GM23338 (cell line): ENCODE measurements around the gene MCAM. TPM values are rescaled to one million over a fixed set of nuclear protein-coding genes. Genes with fewer than 3 reads are reported as not detected.

Experiments used
- ATAC-seq: fragments of 200-7000 bp; cut with Tn5 transposase; 3 replicates; pipeline ENCODE4 v1.9.1; 2020
- DNase-seq: peaks from one replicate; pipeline ENCODE4 v3.0.0-alpha.2; 2015; ENCODE audit warnings: low spot score
- H2AFZ ChIP-seq: fragments of 200-600 bp; sonication (generic); 2 replicates; pipeline ENCODE4 v1.8.0; 2016; ENCODE audit warnings: antibody characterized with exemption, mild to moderate bottlenecking, moderate library complexity
- H3F3A ChIP-seq: fragments of 200-600 bp; sonication (generic); replicated peaks from 2 replicates; pipeline ENCODE4 v1.8.0; 2017; ENCODE audit warnings: antibody characterized with exemption, mixed run types, low read depth
- H3K27ac ChIP-seq: fragments of 200-600 bp; sonication (generic); 2 replicates; pipeline ENCODE4 v1.6.1; 2016; ENCODE audit warnings: low read depth
- H3K27me3 ChIP-seq: fragments of 200-600 bp; sonication (generic); 2 replicates; pipeline ENCODE4 v1.8.0; 2016; ENCODE audit warnings: mild to moderate bottlenecking, mixed run types, moderate library complexity; ENCODE audit not compliant: insufficient read depth
- H3K36me3 ChIP-seq: fragments of 200-600 bp; sonication (generic); 2 replicates; pipeline ENCODE4 v1.8.0; 2016; ENCODE audit warnings: mild to moderate bottlenecking; ENCODE audit not compliant: insufficient read depth
- H3K4me1 ChIP-seq: fragments of 200-600 bp; sonication (generic); 2 replicates; pipeline ENCODE4 v1.8.0; 2016; ENCODE audit warnings: mild to moderate bottlenecking, moderate library complexity; ENCODE audit not compliant: insufficient read depth
- H3K4me2 ChIP-seq: fragments of 200-600 bp; sonication (generic); 2 replicates; pipeline ENCODE4 v1.7.1; 2017; ENCODE audit warnings: mixed run types
- H3K4me3 ChIP-seq: fragments of 200-600 bp; sonication (generic); 2 replicates; pipeline ENCODE4 v1.6.1; 2016; ENCODE audit warnings: mixed run types
- H3K79me2 ChIP-seq: fragments of 200-600 bp; sonication (generic); replicated peaks from 2 replicates; pipeline ENCODE4 v1.8.0; 2017; ENCODE audit warnings: mild to moderate bottlenecking; ENCODE audit not compliant: insufficient read depth
- H3K9me2 ChIP-seq: fragments of 200-600 bp; sonication (generic); 2 replicates; pipeline ENCODE4 v1.8.0; 2017; ENCODE audit not compliant: insufficient read depth
- H4K20me1 ChIP-seq: fragments of 200-600 bp; sonication (generic); replicated peaks from 2 replicates; pipeline ENCODE4 v1.8.0; 2017; ENCODE audit warnings: mild to moderate bottlenecking; ENCODE audit not compliant: insufficient read depth
- H3K27ac Mint-ChIP-seq: 2 replicates; pipeline ENCODE4 v1.8.0; 2020; ENCODE audit warnings: inconsistent platforms, mild to moderate bottlenecking, moderate library complexity, mixed read lengths
- H3K27me3 Mint-ChIP-seq: 3 replicates; pipeline ENCODE4 v1.8.0; 2022; ENCODE audit warnings: low read depth, mild to moderate bottlenecking, moderate library complexity, mixed read lengths, inconsistent platforms; ENCODE audit not compliant: insufficient read depth, poor library complexity
- H3K36me3 Mint-ChIP-seq: 3 replicates; pipeline ENCODE4 v1.8.0; 2021; ENCODE audit warnings: low read depth, mild to moderate bottlenecking, inconsistent platforms, moderate library complexity, mixed read lengths
- H3K4me1 Mint-ChIP-seq: 3 replicates; pipeline ENCODE4 v1.8.0; 2020; ENCODE audit warnings: mild to moderate bottlenecking, inconsistent platforms, mixed read lengths
- H3K4me3 Mint-ChIP-seq: 3 replicates; pipeline ENCODE4 v1.8.0; 2021; ENCODE audit warnings: moderate library complexity, mild to moderate bottlenecking, inconsistent platforms, mixed read lengths
- H3K9me3 Mint-ChIP-seq: 3 replicates; pipeline ENCODE4 v1.8.0; 2020; ENCODE audit warnings: moderate library complexity, mild to moderate bottlenecking, inconsistent platforms, mixed read lengths
- CREB1 ChIP-seq: fragments of 250-450 bp; sonication (Bioruptor Pico); IDR thresholded peaks from 2 replicates; pipeline ENCODE4 v1.5.0; 2020; ENCODE audit warnings: low read depth, mild to moderate bottlenecking, moderate library complexity
- EZH2 ChIP-seq: fragments of 200-600 bp; sonication (generic); IDR thresholded peaks from one replicate; pipeline ENCODE4 v1.8.0; 2017; ENCODE audit warnings: antibody characterized with exemption, mild to moderate bottlenecking, low read depth; ENCODE audit not compliant: unreplicated experiment
- EZH2phosphoT487 ChIP-seq: fragments of 200-600 bp; sonication (generic); IDR thresholded peaks from one replicate; pipeline ENCODE4 v1.8.1; 2018; ENCODE audit warnings: antibody characterized with exemption; ENCODE audit not compliant: unreplicated experiment
- JUNB ChIP-seq: IDR thresholded peaks from one replicate; pipeline ENCODE4 v1.6.1; 2016; ENCODE audit warnings: antibody characterized with exemption; ENCODE audit not compliant: unreplicated experiment
- NANOG ChIP-seq: IDR thresholded peaks from 2 replicates; pipeline ENCODE4 v1.6.1; 2016; ENCODE audit warnings: antibody characterized with exemption, borderline replicate concordance
- POLR2AphosphoS5 ChIP-seq: IDR thresholded peaks from 2 replicates; pipeline ENCODE4 v1.6.1; 2016; ENCODE audit warnings: antibody characterized with exemption, low read depth
- STAT1 ChIP-seq: IDR thresholded peaks from one replicate; pipeline ENCODE4 v1.6.1; 2016; ENCODE audit warnings: antibody characterized with exemption; ENCODE audit not compliant: unreplicated experiment
- ZNF114 ChIP-seq: fragments of 250-450 bp; sonication (Bioruptor Pico); IDR thresholded peaks from 2 replicates; pipeline ENCODE4 v1.5.0; 2020; ENCODE audit warnings: mild to moderate bottlenecking, moderate library complexity
- ZNF331 ChIP-seq: fragments of 250-450 bp; sonication (Bioruptor Pico); IDR thresholded peaks from 2 replicates; pipeline ENCODE4 v1.5.0; 2020; ENCODE audit warnings: low read depth, mild to moderate bottlenecking, moderate library complexity
- ZNF462 ChIP-seq: fragments of 250-450 bp; sonication (Bioruptor Pico); IDR thresholded peaks from 2 replicates; pipeline ENCODE4 v1.5.0; 2020; ENCODE audit warnings: mild to moderate bottlenecking, moderate library complexity
- polyA plus RNA-seq: library from polyadenylated mRNA; unstranded; fragments of >200 nt; fragmentation: Nextera tagmentation; extraction: Ambion mirVana; gene quantifications from 2 replicates; pipeline ENCODE4 v1.2.1, GENCODE V29; 2016
- total RNA-seq: library from RNA; depleted of rRNA; stranded (reverse); fragments of >200 nt; shearing (Covaris generic); gene quantifications from 2 replicates; pipeline ENCODE4 v1.2.3, GENCODE V29; 2014
- TF ChIP-seq, protein P1 (sequence below), 2 experiments: fragments of 200-600 bp in 1 of 2; sonication (generic) in 1 of 2; conservative IDR thresholded peaks; 2 replicates each; pipeline versions ENCODE4 v1.5.1 to v1.6.1; 2016 to 2017; ENCODE audit warnings: antibody characterized with exemption in 2 of 2, low read depth in 2 of 2, mild to moderate bottlenecking in 2 of 2, moderate library complexity in 1 of 2
- TF ChIP-seq, protein P2 (sequence below): IDR thresholded peaks from one replicate; pipeline ENCODE4 v1.6.1; 2018; ENCODE audit warnings: antibody characterized with exemption; ENCODE audit not compliant: unreplicated experiment
- TF ChIP-seq, protein P3 (sequence below): IDR thresholded peaks from 2 replicates; pipeline ENCODE4 v1.6.1; 2016; ENCODE audit warnings: antibody characterized with exemption

MCAM gene
- total and polyA plus RNA-seq, 2 experiments from 2014 or later = 8.9 to 79.5 TPM

DNA sequence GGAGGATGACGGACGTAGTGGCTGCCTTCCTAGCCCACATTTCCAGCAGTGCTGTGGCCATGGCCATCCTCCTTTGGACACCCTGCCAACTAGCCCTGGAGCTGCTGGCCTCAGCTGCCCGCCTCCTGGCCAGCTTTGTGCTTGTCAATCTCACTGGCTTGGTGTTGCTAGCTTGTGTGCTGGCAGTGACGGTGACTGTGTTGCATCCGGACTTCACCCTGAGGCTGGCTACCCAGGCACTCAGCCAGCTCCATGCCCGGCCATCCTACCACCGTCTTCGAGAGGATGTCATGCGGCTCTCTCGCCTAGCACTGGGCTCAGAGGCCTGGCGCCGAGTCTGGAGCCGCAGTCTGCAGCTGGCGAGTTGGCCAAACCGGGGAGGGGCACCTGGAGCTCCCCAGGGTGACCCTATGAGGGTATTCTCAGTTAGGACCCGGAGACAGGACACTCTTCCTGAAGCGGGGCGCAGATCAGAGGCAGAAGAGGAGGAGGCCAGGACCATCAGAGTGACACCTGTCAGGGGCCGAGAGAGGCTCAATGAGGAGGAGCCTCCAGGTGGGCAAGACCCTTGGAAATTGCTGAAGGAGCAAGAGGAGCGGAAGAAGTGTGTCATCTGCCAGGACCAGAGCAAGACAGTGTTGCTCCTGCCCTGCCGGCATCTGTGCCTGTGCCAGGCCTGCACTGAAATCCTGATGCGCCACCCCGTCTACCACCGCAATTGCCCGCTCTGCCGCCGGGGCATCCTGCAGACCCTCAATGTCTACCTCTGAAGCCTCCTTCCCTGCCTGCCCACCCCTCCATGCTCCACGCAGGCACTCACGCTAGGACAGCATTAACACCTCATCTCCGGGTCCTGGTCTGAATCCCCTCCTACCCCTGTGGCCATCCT is 19.0 kb upstream of the MCAM start:
- H3K27me3 ChIP-seq = peaks cover 24% of the 10 kb centered on the region
- no peak overlapping the region for H3K27ac Mint-ChIP-seq
- H3K9me3 Mint-ChIP-seq = no peaks in the 10 kb centered on the region; the same call in 2 of the 3 replicates
- TF ChIP-seq ZNF331 (no peak), EZH2 (no peak), CREB1 (CRISPR knock-in tag) (no peak), EZH2phosphoT487 (no peak), POLR2AphosphoS5 (no peak), NANOG (no peak), ZNF114 (CRISPR knock-in tag) (no peak), JUNB (no peak), STAT1 (no peak), ZNF462 (CRISPR knock-in tag) (no peak)
- TF ChIP-seq, protein P1, sequence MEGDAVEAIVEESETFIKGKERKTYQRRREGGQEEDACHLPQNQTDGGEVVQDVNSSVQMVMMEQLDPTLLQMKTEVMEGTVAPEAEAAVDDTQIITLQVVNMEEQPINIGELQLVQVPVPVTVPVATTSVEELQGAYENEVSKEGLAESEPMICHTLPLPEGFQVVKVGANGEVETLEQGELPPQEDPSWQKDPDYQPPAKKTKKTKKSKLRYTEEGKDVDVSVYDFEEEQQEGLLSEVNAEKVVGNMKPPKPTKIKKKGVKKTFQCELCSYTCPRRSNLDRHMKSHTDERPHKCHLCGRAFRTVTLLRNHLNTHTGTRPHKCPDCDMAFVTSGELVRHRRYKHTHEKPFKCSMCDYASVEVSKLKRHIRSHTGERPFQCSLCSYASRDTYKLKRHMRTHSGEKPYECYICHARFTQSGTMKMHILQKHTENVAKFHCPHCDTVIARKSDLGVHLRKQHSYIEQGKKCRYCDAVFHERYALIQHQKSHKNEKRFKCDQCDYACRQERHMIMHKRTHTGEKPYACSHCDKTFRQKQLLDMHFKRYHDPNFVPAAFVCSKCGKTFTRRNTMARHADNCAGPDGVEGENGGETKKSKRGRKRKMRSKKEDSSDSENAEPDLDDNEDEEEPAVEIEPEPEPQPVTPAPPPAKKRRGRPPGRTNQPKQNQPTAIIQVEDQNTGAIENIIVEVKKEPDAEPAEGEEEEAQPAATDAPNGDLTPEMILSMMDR (conservative IDR thresholded peaks at IDR 0.05; ENCODE audit: low read depth in 2 of 2) = no peak
- TF ChIP-seq, protein P2, sequence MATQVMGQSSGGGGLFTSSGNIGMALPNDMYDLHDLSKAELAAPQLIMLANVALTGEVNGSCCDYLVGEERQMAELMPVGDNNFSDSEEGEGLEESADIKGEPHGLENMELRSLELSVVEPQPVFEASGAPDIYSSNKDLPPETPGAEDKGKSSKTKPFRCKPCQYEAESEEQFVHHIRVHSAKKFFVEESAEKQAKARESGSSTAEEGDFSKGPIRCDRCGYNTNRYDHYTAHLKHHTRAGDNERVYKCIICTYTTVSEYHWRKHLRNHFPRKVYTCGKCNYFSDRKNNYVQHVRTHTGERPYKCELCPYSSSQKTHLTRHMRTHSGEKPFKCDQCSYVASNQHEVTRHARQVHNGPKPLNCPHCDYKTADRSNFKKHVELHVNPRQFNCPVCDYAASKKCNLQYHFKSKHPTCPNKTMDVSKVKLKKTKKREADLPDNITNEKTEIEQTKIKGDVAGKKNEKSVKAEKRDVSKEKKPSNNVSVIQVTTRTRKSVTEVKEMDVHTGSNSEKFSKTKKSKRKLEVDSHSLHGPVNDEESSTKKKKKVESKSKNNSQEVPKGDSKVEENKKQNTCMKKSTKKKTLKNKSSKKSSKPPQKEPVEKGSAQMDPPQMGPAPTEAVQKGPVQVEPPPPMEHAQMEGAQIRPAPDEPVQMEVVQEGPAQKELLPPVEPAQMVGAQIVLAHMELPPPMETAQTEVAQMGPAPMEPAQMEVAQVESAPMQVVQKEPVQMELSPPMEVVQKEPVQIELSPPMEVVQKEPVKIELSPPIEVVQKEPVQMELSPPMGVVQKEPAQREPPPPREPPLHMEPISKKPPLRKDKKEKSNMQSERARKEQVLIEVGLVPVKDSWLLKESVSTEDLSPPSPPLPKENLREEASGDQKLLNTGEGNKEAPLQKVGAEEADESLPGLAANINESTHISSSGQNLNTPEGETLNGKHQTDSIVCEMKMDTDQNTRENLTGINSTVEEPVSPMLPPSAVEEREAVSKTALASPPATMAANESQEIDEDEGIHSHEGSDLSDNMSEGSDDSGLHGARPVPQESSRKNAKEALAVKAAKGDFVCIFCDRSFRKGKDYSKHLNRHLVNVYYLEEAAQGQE = no peak
- TF ChIP-seq, protein P3, sequence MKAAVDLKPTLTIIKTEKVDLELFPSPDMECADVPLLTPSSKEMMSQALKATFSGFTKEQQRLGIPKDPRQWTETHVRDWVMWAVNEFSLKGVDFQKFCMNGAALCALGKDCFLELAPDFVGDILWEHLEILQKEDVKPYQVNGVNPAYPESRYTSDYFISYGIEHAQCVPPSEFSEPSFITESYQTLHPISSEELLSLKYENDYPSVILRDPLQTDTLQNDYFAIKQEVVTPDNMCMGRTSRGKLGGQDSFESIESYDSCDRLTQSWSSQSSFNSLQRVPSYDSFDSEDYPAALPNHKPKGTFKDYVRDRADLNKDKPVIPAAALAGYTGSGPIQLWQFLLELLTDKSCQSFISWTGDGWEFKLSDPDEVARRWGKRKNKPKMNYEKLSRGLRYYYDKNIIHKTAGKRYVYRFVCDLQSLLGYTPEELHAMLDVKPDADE = no peak
- peaks cover 37% of the 10 kb centered on the region for H3K27me3 Mint-ChIP-seq
- H3K79me2 ChIP-seq = peaks cover 22% of the 10 kb centered on the region
- no peak for ATAC-seq
- H3K4me1 Mint-ChIP-seq = peaks cover 53% of the 10 kb centered on the region
- peak overlapping the region; percentile 100 for H3K4me3 Mint-ChIP-seq
- DNase-seq = no peak
- H3K4me1 ChIP-seq = peaks cover 40% of the 10 kb centered on the region
- peak overlapping the region; percentile 97 for H3K4me3 ChIP-seq
- H4K20me1 ChIP-seq = no peaks in the 10 kb centered on the region
- H3K36me3 Mint-ChIP-seq = peaks cover 16% of the 10 kb centered on the region; the same call in 2 of the 3 replicates
- H3K9me2 ChIP-seq = no peaks in the 10 kb centered on the region
- H3K4me2 ChIP-seq = peak overlapping the region; percentile 99
- H3F3A ChIP-seq = peaks cover 25% of the 10 kb centered on the region
- H2AFZ ChIP-seq = no peak overlapping the region
- H3K27ac ChIP-seq = no peak overlapping the region
- no peaks in the 10 kb centered on the region; the same call in 1 of the 2 replicates for H3K36me3 ChIP-seq
